ENCODE data around the gene CPNE5. TPM values are rescaled to one million over a fixed set of nuclear protein-coding genes. Genes with fewer than 3 reads are reported as not detected.

The CPNE5 gene
- total RNA-seq, 1 experiment from 2014 or later = 0.44 TPM

DNA sequence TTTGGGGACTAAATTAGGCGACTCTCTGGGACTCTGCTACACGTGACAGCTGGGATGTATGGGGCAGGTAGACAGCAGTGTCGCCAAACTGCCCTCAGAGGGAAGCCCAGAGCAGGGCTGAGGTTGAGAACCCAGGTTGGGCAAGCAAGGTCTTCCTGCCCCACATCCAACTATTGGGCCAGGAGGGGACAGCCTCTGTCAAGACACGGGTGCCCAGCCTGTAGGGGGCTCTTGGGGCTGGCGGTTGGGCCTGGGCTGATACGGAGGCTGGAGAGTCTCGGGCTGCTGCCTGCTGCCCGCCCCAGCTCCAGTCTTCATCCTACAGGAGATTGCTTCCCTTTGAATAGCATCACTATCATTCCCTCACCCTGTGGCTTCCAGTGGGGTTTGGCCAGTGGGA lies 33.3 kb downstream of the CPNE5 start:
- BruUV-seq (replicated peaks) = no TSS peak
- in situ Hi-C loops (cut with HindIII; ENCODE audit: low pct_unique_long_range_greater_than_20kb, low sequenced_read_pairs) = no loop called here
- peaks cover 4% of the 10 kb centered on the region; the same call in 1 of the 2 replicates for H3K27me3 ChIP-seq (ENCODE audit: control insufficient read depth, insufficient read depth, low read length)
- no peaks in the 10 kb centered on the region for H3K36me3 ChIP-seq (ENCODE audit: control insufficient read depth, insufficient read depth, low read length)
- no peaks in the 10 kb centered on the region for H3K4me1 ChIP-seq (ENCODE audit: control insufficient read depth, insufficient read depth, low read length)
- CTCF ChIA-PET = no interaction called here
- no peak for TF ChIP-seq TCF7L2 (IDR thresholded peaks at IDR 0.05; ENCODE audit: low read depth, low read length)
- TF ChIP-seq, protein P1, sequence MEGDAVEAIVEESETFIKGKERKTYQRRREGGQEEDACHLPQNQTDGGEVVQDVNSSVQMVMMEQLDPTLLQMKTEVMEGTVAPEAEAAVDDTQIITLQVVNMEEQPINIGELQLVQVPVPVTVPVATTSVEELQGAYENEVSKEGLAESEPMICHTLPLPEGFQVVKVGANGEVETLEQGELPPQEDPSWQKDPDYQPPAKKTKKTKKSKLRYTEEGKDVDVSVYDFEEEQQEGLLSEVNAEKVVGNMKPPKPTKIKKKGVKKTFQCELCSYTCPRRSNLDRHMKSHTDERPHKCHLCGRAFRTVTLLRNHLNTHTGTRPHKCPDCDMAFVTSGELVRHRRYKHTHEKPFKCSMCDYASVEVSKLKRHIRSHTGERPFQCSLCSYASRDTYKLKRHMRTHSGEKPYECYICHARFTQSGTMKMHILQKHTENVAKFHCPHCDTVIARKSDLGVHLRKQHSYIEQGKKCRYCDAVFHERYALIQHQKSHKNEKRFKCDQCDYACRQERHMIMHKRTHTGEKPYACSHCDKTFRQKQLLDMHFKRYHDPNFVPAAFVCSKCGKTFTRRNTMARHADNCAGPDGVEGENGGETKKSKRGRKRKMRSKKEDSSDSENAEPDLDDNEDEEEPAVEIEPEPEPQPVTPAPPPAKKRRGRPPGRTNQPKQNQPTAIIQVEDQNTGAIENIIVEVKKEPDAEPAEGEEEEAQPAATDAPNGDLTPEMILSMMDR (IDR thresholded peaks at IDR 0.05) = no peak
- no peak for TF ChIP-seq SIN3A (IDR thresholded peaks at IDR 0.05; ENCODE audit: borderline replicate concordance, insufficient read depth, low read depth, low read length)
- no peak for TF ChIP-seq POLR2AphosphoS5 (IDR thresholded peaks at IDR 0.05; ENCODE audit: low read depth, low read length)
- TF ChIP-seq, protein P2, sequence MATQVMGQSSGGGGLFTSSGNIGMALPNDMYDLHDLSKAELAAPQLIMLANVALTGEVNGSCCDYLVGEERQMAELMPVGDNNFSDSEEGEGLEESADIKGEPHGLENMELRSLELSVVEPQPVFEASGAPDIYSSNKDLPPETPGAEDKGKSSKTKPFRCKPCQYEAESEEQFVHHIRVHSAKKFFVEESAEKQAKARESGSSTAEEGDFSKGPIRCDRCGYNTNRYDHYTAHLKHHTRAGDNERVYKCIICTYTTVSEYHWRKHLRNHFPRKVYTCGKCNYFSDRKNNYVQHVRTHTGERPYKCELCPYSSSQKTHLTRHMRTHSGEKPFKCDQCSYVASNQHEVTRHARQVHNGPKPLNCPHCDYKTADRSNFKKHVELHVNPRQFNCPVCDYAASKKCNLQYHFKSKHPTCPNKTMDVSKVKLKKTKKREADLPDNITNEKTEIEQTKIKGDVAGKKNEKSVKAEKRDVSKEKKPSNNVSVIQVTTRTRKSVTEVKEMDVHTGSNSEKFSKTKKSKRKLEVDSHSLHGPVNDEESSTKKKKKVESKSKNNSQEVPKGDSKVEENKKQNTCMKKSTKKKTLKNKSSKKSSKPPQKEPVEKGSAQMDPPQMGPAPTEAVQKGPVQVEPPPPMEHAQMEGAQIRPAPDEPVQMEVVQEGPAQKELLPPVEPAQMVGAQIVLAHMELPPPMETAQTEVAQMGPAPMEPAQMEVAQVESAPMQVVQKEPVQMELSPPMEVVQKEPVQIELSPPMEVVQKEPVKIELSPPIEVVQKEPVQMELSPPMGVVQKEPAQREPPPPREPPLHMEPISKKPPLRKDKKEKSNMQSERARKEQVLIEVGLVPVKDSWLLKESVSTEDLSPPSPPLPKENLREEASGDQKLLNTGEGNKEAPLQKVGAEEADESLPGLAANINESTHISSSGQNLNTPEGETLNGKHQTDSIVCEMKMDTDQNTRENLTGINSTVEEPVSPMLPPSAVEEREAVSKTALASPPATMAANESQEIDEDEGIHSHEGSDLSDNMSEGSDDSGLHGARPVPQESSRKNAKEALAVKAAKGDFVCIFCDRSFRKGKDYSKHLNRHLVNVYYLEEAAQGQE (IDR thresholded peaks at IDR 0.05; ENCODE audit: insufficient read depth in 1 of 2, low read depth in 2 of 2, low read length in 1 of 2) = no peak
- intact Hi-C loops (cut with micrococcal nuclease; ENCODE audit: unreplicated experiment) = no loop called here
- DNase-seq (ENCODE audit: low read depth, low spot score) = no peak
- H3K9me3 ChIP-seq (ENCODE audit: control insufficient read depth, insufficient read depth, low read depth, low read length) = no peaks in the 10 kb centered on the region
- 0 out of 2 replicates have a peak, but pooled peaks have one; percentile 17 for ATAC-seq
- no peak overlapping the region for H3K27ac ChIP-seq (ENCODE audit: low read length)
- POLR2A ChIA-PET = interaction anchor here (0.6 kb wide), 1 partner anchor 229 kb away, joined by 6 read pairs; no protein-coding TSS in a partner anchor
- H3K4me3 ChIP-seq (ENCODE audit: low read depth in 2 of 2, low read length in 2 of 2) = no peak overlapping the region

DNA sequence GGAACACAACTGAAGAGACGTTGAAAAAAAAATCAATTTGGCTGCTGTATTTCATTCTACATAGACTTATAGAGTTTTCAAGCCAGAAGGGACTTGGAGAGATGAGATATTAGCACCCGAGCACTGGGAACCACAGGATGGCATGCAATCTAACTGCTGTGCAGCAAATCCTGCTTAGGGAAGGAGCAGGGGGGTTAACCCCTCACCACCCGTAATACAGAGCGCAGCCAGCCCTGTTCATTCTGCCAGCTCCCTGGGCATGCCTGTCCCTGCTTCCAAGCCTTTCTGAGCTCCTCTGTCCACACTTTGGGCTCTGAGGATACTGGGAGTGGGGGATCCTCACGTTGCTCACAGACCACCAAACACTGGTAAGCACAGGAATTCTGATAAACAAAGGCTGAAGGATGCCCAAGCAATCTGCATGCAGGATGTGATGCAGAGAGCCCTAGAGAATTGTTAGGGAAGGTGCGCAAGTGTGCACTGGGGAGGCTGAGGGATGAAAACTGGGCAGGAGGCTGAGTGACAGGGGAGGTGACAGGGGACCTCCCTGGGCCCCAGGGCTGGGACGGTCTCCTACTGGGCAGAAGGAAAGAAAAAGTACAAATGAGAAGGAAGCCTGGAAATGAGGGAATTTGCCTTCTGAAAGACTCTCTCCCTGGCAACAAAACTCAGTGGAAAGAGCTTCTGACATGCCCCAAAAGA lies 34.0 kb downstream of the CPNE5 start:
- Histone ChIP-seq H3K4me1 (ENCODE audit: control insufficient read depth, insufficient read depth, low read length) (no peaks in the 10 kb centered on the region), H3K27me3 (ENCODE audit: control insufficient read depth, insufficient read depth, low read length) (peaks cover 4% of the 10 kb centered on the region; the same call in 1 of the 2 replicates), H3K36me3 (ENCODE audit: control insufficient read depth, insufficient read depth, low read length) (no peaks in the 10 kb centered on the region), H3K9me3 (ENCODE audit: control insufficient read depth, insufficient read depth, low read depth, low read length) (no peaks in the 10 kb centered on the region), H3K4me3 (ENCODE audit: low read depth in 2 of 2, low read length in 2 of 2) (no peak overlapping the region), H3K27ac (ENCODE audit: low read length) (no peak overlapping the region)
- in situ Hi-C loops (cut with HindIII; ENCODE audit: low pct_unique_long_range_greater_than_20kb, low sequenced_read_pairs) = no loop called here
- DNase-seq (ENCODE audit: low read depth, low spot score) (no peak), ATAC-seq (no peak)
- no TSS peak for BruUV-seq (replicated peaks)
- intact Hi-C loops (cut with micrococcal nuclease; ENCODE audit: unreplicated experiment) = no loop called here
- ChIA-PET CTCF (no interaction called here), POLR2A (no interaction called here)
- TF ChIP-seq POLR2AphosphoS5 (IDR thresholded peaks at IDR 0.05; ENCODE audit: low read depth, low read length) = no peak
- TF ChIP-seq, protein P2 (IDR thresholded peaks at IDR 0.05; ENCODE audit: insufficient read depth in 1 of 2, low read depth in 2 of 2, low read length in 1 of 2) = no peak
- TF ChIP-seq, protein P1 (IDR thresholded peaks at IDR 0.05) = no peak
- no peak for TF ChIP-seq SIN3A (IDR thresholded peaks at IDR 0.05; ENCODE audit: borderline replicate concordance, insufficient read depth, low read depth, low read length)
- no peak for TF ChIP-seq TCF7L2 (IDR thresholded peaks at IDR 0.05; ENCODE audit: low read depth, low read length)

Data from Panc1 (cell line).